K562 (cell line): ENCODE measurements around the gene ABHD1. TPM values are rescaled to one million over a fixed set of nuclear protein-coding genes. Genes with fewer than 3 reads are reported as not detected.

Source experiments
- ATAC-seq: fragments of 200-7000 bp; cut with Tn5 transposase; 3 replicates; pipeline ENCODE4 v1.9.1; 2020; ENCODE audit warnings: moderate library complexity
- BruUV-seq: library from RNA; stranded (reverse); fragments of 400-500 nt; replicated peaks from 2 replicates; lab custom pipeline; 2021; lab: Mats Ljungman, UMichigan
- CTCF ChIA-PET: fragments of 300-600 bp; formaldehyde crosslinking; extraction: SDS; loops from one replicate; lab custom pipeline; 2021; ENCODE audit warnings: low intra/inter-chr PET ratio; lab: Yijun Ruan, JAX
- POLR2A ChIA-PET: fragments of 300-600, 350-650 bp; sonication (Branson Sonifier 250); formaldehyde crosslinking; extraction: SDS; loops from one replicate; lab custom pipeline; 2021; ENCODE audit warnings: antibody characterized with exemption, inconsistent platforms; lab: Yijun Ruan, JAX
- DNase-seq, 4 experiments: peaks; one replicate each; pipeline versions ENCODE4 v3.0.0 to v3.0.0-alpha.2; 2011 to 2018; ENCODE audit warnings: low spot score in 3 of 4, mixed read lengths in 3 of 4; ENCODE audit errors: extremely low read depth in 1 of 4
- FAIRE-seq: peaks from 2 replicates; lab custom pipeline; 2011; peaks lifted over from hg19 to GRCh38; lab: Jason Lieb, UNC
- H2AFZ ChIP-seq: 2 replicates; pipeline ENCODE4 v1.6.0; 2011; ENCODE audit warnings: low read depth, low read length, control low read depth, inconsistent platforms
- H3K27ac ChIP-seq: fragments of 200-600 bp; 3 replicates; pipeline ENCODE4 v1.8.0; 2011; ENCODE audit warnings: low read depth, mild to moderate bottlenecking, control low read depth, inconsistent platforms, low read length, moderate library complexity, mixed read lengths; ENCODE audit errors: extremely low read depth
- H3K27me3 ChIP-seq, 2 experiments: fragments of 300-600 bp in 1 of 2; 2 replicates in 1 of 2; 3 replicates in 1 of 2; pipeline versions ENCODE4 v1.6.0 to v1.8.0; 2011; ENCODE audit warnings: inconsistent platforms in 2 of 2, low read length in 2 of 2, mild to moderate bottlenecking in 1 of 2, mixed read lengths in 1 of 2, moderate library complexity in 1 of 2; ENCODE audit not compliant: control insufficient read depth in 2 of 2, insufficient read depth in 2 of 2
- H3K36me3 ChIP-seq: fragments of 300-600 bp; 3 replicates; pipeline ENCODE4 v1.8.0; 2011; ENCODE audit warnings: mild to moderate bottlenecking, low read length, inconsistent platforms; ENCODE audit not compliant: control insufficient read depth, insufficient read depth
- H3K4me1 ChIP-seq, 2 experiments: fragments of 200-600 bp in 1 of 2; replicated peaks in 1 of 2; 2 replicates in 1 of 2; 3 replicates in 1 of 2; pipeline versions ENCODE4 v1.5.1 to v1.8.0; 2011; ENCODE audit warnings: inconsistent platforms in 2 of 2, low read length in 2 of 2, mild to moderate bottlenecking in 1 of 2, mixed read lengths in 1 of 2, moderate library complexity in 1 of 2; ENCODE audit not compliant: control insufficient read depth in 2 of 2, insufficient read depth in 2 of 2
- H3K4me2 ChIP-seq: 2 replicates; pipeline ENCODE4 v1.6.1; 2011; ENCODE audit warnings: low read length, control low read depth, inconsistent platforms, mixed read lengths; ENCODE audit not compliant: insufficient read depth
- H3K4me3 ChIP-seq: fragments of 200-600 bp; sonication (generic), shearing (Covaris generic); 2 replicates; pipeline ENCODE4 v1.5.1; 2016; ENCODE audit warnings: control low read depth, inconsistent platforms
- H3K79me2 ChIP-seq: fragments of 200-600 bp; 3 replicates; pipeline ENCODE4 v1.8.0; 2011; ENCODE audit warnings: low read length, inconsistent platforms; ENCODE audit not compliant: control insufficient read depth, insufficient read depth
- H3K9ac ChIP-seq, 2 experiments: 2 replicates each; pipeline versions ENCODE4 v1.6.0 to v1.6.1; 2011; ENCODE audit warnings: low read depth in 2 of 2, low read length in 2 of 2, control low read depth in 1 of 2, inconsistent platforms in 1 of 2, mild to moderate bottlenecking in 1 of 2, mixed read lengths in 1 of 2; ENCODE audit not compliant: insufficient read depth in 1 of 2
- H3K9me1 ChIP-seq: one replicate; pipeline ENCODE4 v1.6.0; 2011; ENCODE audit warnings: inconsistent platforms, mild to moderate bottlenecking, low read length, moderate library complexity; ENCODE audit not compliant: control insufficient read depth, insufficient read depth
- H3K9me3 ChIP-seq: replicated peaks from 2 replicates; pipeline ENCODE4 v1.5.1; 2011; ENCODE audit warnings: low read depth, low read length, inconsistent platforms; ENCODE audit not compliant: control insufficient read depth, insufficient read depth
- H4K20me1 ChIP-seq: replicated peaks from 2 replicates; pipeline ENCODE4 v1.6.1; 2011; ENCODE audit warnings: low read length, inconsistent platforms, mixed read lengths; ENCODE audit not compliant: control insufficient read depth, insufficient read depth
- AFF1 ChIP-seq, 2 experiments: fragments of 450-650 bp; IDR thresholded peaks; 2 replicates each; pipeline ENCODE4 v1.6.1; 2018; ENCODE audit warnings: mild to moderate bottlenecking in 2 of 2, low read depth in 1 of 2; ENCODE audit not compliant: partially characterized antibody in 2 of 2
- POLR2AphosphoS5 ChIP-seq: IDR thresholded peaks from 2 replicates; pipeline ENCODE4 v1.6.1; 2011; ENCODE audit warnings: mild to moderate bottlenecking, low read depth, low read length, moderate library complexity; ENCODE audit not compliant: control insufficient read depth, insufficient read depth
- REST ChIP-seq, 2 experiments: fragments of 450-650 bp; formaldehyde crosslinking in 1 of 2; IDR thresholded peaks; 2 replicates each; pipeline versions ENCODE4 v1.4.0 to v1.6.1; 2014 to 2020; ENCODE audit warnings: mild to moderate bottlenecking in 2 of 2, borderline replicate concordance in 1 of 2, low read depth in 1 of 2
- SIN3B ChIP-seq: fragments of 450-650 bp; IDR thresholded peaks from 2 replicates; pipeline ENCODE4 v1.6.1; 2017; ENCODE audit warnings: low read depth, mild to moderate bottlenecking, moderate library complexity
- SMARCE1 ChIP-seq: fragments of 450-650 bp; IDR thresholded peaks from 2 replicates; pipeline ENCODE4 v1.7.1; 2016; ENCODE audit warnings: mild to moderate bottlenecking
- ZFP1 ChIP-seq: fragments of 450-650 bp; formaldehyde crosslinking; IDR thresholded peaks from 2 replicates; pipeline ENCODE4 v1.4.0; 2020; ENCODE audit warnings: mild to moderate bottlenecking, mixed read lengths
- ZNF408 ChIP-seq: fragments of 250-450 bp; sonication (Bioruptor Pico); IDR thresholded peaks from 2 replicates; pipeline ENCODE4 v1.4.0; 2020; ENCODE audit warnings: low read depth, mild to moderate bottlenecking, moderate library complexity
- ZNF445 ChIP-seq: fragments of 250-450 bp; sonication (Bioruptor Pico); IDR thresholded peaks from 2 replicates; pipeline ENCODE4 v1.4.0; 2020; ENCODE audit warnings: low read depth, mild to moderate bottlenecking, moderate library complexity
- WGBS: fragments of 100-300 bp; shearing (Covaris generic); methylation state at CpG from one replicate; pipeline ENCODE4 v1.1.6; 2016; ENCODE audit warnings: low coverage, mixed read lengths; ENCODE audit not compliant: insufficient coverage; ENCODE audit errors: missing lambda C conversion rate; 5-methylcytosine and 5-hydroxymethylcytosine counted together
- in situ Hi-C: fragments of 300-500 bp; cut with MboI; formaldehyde crosslinking; loops from 4 replicates; pipeline ENCODE4 v1.15.0; 2018; ENCODE audit warnings: inconsistent platforms, mixed read lengths
- intact Hi-C: fragments of 100-400 bp; cut with micrococcal nuclease; formaldehyde crosslinking; loops from 2 replicates; pipeline ENCODE4 v1.14.2; 2022
- polyA plus RNA-seq, 8 experiments: library from polyadenylated mRNA; depleted of rRNA in 4 of 8; stranded (reverse) in 5 of 8; unstranded in 3 of 8; fragments of >200 nt; fragmentation: Nextera tagmentation in 2 of 8; fragmentation: Illumina TruSeq in 1 of 8; extraction: Ambion mirVana in 2 of 8; extraction: Trizol in 1 of 8; gene quantifications; 2 replicates each; pipeline versions ENCODE4 v1.2.1 to v1.2.3, GENCODE V29; 2011 to 2014; ENCODE audit warnings: inconsistent platforms in 1 of 8, missing spikeins in 1 of 8
- total RNA-seq, 7 experiments: library from RNA; depleted of rRNA in 6 of 7; stranded (reverse); fragments of >200 nt in 6 of 7; fragmentation: Illumina TruSeq in 2 of 7; extraction: Trizol in 2 of 7; gene quantifications; 2 replicates each; pipeline versions ENCODE4 v1.2.1 to v1.2.3, GENCODE V29; 2011 to 2021; ENCODE audit warnings: low replicate concordance in 1 of 7

ABHD1 gene
- total and polyA plus RNA-seq, 9 of the 15 experiments (the other 6 are each of a cell fraction or from before 2014, with no cell fraction given): 0.10 to 0.16 (median 0.11) TPM; not detected in 5

- no TSS peak for BruUV-seq
- in situ Hi-C loops (no loop called here), intact Hi-C loops (no loop called here)
- Histone ChIP-seq H3K36me3 (peaks cover 8% of the 10 kb centered on the region; the same call in 1 of the 3 replicates), H3K9ac (no peak overlapping the region), H3K4me1 (peaks cover 10 to 12% of the 10 kb centered on the region in 2 experiments; a peak in 4 of 5 replicates), H3K9me1 (no peaks in the 10 kb centered on the region), H3K79me2 (no peaks in the 10 kb centered on the region), H3K9me3 (no peaks in the 10 kb centered on the region), H3K27ac (no peak overlapping the region), H3K27me3 (peaks cover 7% of the 10 kb centered on the region in 2 experiments; a peak in 4 of 5 replicates), H4K20me1 (no peaks in the 10 kb centered on the region; the same call in 1 of the 2 replicates), H3K4me2 (no peak overlapping the region), H2AFZ (no peak overlapping the region), H3K4me3 (no peak overlapping the region)
- 19% methylated on average over 2 of the region's 3 CpGs for WGBS
- ATAC-seq: no peak
- no peak for FAIRE-seq
- ChIA-PET CTCF (no interaction called here), POLR2A (interaction anchor here (0.7 to 4.1 kb wide), 4 partner anchors 9 to 92 kb away, joined by 3 to 17 read pairs (median 8); partner anchors contain the start of genes CAD and PREB)
- no peak for DNase-seq
- TF ChIP-seq REST (IDR thresholded peaks at IDR 0.05; ENCODE audit: borderline replicate concordance) (no peak), REST (CRISPR knock-in tag; IDR thresholded peaks at IDR 0.05; ENCODE audit: low read depth) (no peak), ZNF408 (CRISPR knock-in tag) (no peak), ZFP1 (no peak), POLR2AphosphoS5 (no peak), SMARCE1 (no peak), AFF1 (IDR thresholded peaks at IDR 0.05; ENCODE audit: low read depth in 1 of 2, partially characterized antibody in 2 of 2) (no peak), ZNF445 (CRISPR knock-in tag) (no peak), SIN3B (no peak)
These were observed 1.5 kb downstream of the ABHD1 start for GRCh38 chr2:27125104-27125503.
